ENCODE data around the gene HPN.
A peak's percentile ranks its signal among the peaks of the same experiment; 100 is the strongest.
"Not testable (repeated sequence)": the region's sequence is repeated elsewhere in the genome, so short reads cannot be mapped to it uniquely, and the experiment has no call there.

Gene HPN

DNA sequence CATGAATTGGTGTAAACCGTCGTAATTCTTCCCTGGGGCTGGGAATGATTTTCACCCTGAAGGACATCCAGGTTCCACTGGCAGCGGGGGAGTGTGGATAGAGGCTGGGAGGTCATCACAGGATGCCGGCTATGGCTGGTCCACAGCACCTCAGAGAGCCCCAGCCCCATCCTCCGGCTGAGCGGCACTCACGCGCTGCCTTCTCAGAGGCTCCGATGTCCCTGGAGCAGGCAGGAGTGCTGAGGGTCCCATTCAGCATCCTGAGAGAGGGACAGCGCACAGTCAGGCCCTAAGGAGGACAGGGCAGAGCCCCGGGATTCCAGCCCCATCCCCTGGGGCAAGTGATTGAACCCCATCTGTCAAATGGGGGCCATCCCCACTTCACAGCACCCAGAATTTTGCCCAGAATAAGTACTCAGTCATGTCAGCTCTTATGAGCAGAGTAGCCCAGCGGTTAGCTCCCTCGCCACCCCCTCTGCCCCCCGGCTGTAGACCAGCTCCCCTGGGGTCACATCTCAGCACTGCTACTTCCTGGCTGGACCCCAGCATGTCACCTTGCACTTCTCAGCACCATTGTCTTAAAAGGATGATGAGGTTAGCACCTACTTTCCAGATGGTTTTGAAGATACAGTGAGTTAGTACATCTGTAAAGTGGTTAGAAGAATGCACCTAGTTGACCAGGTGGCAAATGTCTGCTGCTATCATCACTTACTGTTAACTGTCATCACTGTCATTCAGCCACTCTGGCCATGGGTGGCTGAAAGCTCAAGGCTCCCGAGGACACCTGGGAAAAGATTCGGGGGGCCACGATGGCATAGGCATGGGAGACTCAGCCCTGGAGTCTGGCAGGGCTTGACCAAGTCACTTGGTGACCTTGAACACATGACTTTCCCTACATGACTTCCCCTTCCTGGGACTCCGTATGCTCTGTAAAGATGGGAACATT lies 29.5 kb upstream of the HPN start:
- H3K9ac ChIP-seq (ENCODE audit: low read length), result no peak overlapping the region
- no peak overlapping the region for H2AFZ ChIP-seq (ENCODE audit: low read length)
- H4K20me1 ChIP-seq (ENCODE audit: insufficient read depth, low read length), result no peaks in the 10 kb centered on the region
- H3F3A ChIP-seq (ENCODE audit: insufficient read depth, low read length), result no peaks in the 10 kb centered on the region
- DNase-seq, result no peak
- H3K79me2 ChIP-seq (ENCODE audit: low read length), result no peaks in the 10 kb centered on the region
- no peaks in the 10 kb centered on the region for H3K9me2 ChIP-seq (replicated peaks; ENCODE audit: insufficient read depth, low read length)
- no peaks in the 10 kb centered on the region for H3K27me3 ChIP-seq (replicated peaks; ENCODE audit: insufficient read depth, low read length)
- no peak overlapping the region for H3K27ac ChIP-seq (ENCODE audit: low read length)
- H3K36me3 ChIP-seq (replicated peaks; ENCODE audit: insufficient read depth, low read length), result no peaks in the 10 kb centered on the region
- TF ChIP-seq EZH2phosphoT487 (IDR thresholded peaks at IDR 0.05; ENCODE audit: low read length), result no peak
- TF ChIP-seq, protein P1, sequence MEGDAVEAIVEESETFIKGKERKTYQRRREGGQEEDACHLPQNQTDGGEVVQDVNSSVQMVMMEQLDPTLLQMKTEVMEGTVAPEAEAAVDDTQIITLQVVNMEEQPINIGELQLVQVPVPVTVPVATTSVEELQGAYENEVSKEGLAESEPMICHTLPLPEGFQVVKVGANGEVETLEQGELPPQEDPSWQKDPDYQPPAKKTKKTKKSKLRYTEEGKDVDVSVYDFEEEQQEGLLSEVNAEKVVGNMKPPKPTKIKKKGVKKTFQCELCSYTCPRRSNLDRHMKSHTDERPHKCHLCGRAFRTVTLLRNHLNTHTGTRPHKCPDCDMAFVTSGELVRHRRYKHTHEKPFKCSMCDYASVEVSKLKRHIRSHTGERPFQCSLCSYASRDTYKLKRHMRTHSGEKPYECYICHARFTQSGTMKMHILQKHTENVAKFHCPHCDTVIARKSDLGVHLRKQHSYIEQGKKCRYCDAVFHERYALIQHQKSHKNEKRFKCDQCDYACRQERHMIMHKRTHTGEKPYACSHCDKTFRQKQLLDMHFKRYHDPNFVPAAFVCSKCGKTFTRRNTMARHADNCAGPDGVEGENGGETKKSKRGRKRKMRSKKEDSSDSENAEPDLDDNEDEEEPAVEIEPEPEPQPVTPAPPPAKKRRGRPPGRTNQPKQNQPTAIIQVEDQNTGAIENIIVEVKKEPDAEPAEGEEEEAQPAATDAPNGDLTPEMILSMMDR (IDR thresholded peaks at IDR 0.05; ENCODE audit: low read length), result no peak
- TF ChIP-seq EZH2 (optimal IDR thresholded peaks at IDR 0.05; ENCODE audit: low read depth, low read length), result no peak
- no peaks in the 10 kb centered on the region for H3K4me1 ChIP-seq (ENCODE audit: low read length)
- no peak overlapping the region for H3K4me3 ChIP-seq (ENCODE audit: low read length)
- no peak overlapping the region for H3K4me2 ChIP-seq (ENCODE audit: low read depth, low read length)
- no peaks in the 10 kb centered on the region for H3K9me3 ChIP-seq (replicated peaks; ENCODE audit: insufficient read depth, low read length)

DNA sequence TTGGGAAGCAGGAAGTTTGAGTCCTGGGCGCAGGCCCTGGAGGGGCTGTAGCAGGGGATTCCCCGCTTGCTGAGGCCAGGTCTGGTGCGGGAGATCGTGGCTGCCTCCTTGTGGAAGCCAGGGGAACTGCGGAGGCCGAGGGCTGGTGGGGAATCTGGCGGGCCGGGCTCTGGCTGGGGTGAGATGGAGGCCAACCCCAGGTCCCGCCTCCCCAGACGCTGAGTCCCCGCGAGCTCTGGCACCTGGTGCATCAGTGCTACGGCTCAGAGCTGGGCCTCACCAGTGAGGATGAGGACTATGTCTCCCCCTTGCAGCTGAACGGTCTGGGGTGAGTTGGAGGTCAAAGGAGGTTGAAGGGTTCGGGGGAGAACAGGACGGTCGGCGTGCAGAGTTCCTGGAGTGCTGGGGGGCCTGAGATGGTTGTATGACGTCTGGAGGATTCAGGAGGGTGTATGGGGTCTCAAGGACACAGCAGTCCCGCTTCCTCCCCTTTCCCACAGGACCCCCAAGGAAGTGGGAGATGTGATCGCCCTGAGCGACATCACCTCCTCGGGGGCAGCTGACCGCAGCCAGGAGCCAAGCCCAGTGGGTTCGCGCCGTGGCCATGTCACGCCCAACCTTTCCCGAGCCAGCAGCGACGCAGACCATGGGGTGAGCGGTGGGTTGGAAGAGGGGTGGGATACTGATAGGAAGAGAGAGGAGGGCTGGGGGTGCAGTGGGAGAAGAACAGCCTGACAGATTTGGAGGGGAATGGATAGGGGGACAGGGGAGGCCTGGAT lies 28.3 kb upstream of the HPN start:
- H3K9me2 ChIP-seq (replicated peaks; ENCODE audit: insufficient read depth, low read length), result no peaks in the 10 kb centered on the region
- no peaks in the 10 kb centered on the region for H3K27me3 ChIP-seq (replicated peaks; ENCODE audit: insufficient read depth, low read length)
- peak; percentile 16 for DNase-seq
- no peak overlapping the region for H3K27ac ChIP-seq (ENCODE audit: low read length)
- H3K4me1 ChIP-seq (ENCODE audit: low read length), result no peaks in the 10 kb centered on the region
- H3K9me3 ChIP-seq (replicated peaks; ENCODE audit: insufficient read depth, low read length), result no peaks in the 10 kb centered on the region
- H3K4me2 ChIP-seq (ENCODE audit: low read depth, low read length), result no peak overlapping the region
- no peak overlapping the region for H3K9ac ChIP-seq (ENCODE audit: low read length)
- no peaks in the 10 kb centered on the region for H3K79me2 ChIP-seq (ENCODE audit: low read length)
- no peak overlapping the region for H3K4me3 ChIP-seq (ENCODE audit: low read length)
- no peaks in the 10 kb centered on the region for H3F3A ChIP-seq (ENCODE audit: insufficient read depth, low read length)
- no peak overlapping the region for H2AFZ ChIP-seq (ENCODE audit: low read length)
- no peak for TF ChIP-seq EZH2 (optimal IDR thresholded peaks at IDR 0.05; ENCODE audit: low read depth, low read length)
- TF ChIP-seq EZH2phosphoT487 (IDR thresholded peaks at IDR 0.05; ENCODE audit: low read length), result no peak
- TF ChIP-seq, protein P1 (IDR thresholded peaks at IDR 0.05; ENCODE audit: low read length), result peak; percentile 73
- no peaks in the 10 kb centered on the region for H4K20me1 ChIP-seq (ENCODE audit: insufficient read depth, low read length)
- no peaks in the 10 kb centered on the region for H3K36me3 ChIP-seq (replicated peaks; ENCODE audit: insufficient read depth, low read length)

DNA sequence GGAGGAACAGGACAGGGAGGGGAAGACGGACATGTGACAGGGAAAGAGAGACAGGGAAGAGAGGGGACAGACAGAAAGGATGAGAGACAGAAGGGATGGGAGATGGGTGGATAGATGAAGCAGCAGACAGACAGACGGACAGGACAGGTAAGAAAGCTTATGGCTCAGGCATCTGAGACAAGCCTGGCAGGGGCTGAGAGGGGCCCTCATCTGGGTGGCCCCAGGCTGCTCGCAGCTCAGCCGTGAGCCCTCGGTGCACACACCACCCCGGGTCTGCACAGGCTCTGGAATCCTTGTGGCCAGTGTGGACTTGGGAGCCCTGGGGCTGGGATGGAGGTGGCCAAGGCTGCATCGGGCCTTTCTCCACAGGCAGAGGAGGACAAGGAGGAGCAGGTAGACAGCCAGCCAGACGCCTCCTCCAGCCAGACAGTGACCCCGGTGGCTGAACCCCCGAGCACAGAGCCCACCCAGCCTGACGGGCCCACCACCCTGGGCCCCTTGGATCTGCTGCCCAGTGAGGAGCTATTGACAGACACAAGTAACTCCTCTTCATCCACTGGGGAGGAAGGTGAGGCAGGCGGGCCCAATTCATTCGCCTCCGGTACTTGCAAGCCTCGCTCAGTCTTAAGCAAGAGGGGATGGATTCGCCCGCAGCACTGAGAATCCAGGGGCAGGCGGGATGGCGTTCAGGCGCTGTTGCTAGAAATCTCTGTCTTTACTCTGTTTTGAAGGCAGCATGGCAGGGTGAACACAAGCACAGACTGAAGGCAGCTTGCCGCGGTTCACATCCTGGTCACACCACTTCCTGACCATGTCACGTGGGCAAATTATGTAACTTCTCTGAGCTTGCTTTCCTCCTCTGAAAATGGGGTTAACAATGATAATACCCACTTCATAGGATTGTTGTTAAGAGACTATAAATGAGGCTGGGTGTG lies 27.4 kb upstream of the HPN start:
- H3F3A ChIP-seq (ENCODE audit: insufficient read depth, low read length), result no peaks in the 10 kb centered on the region
- H3K4me1 ChIP-seq (ENCODE audit: low read length), result no peaks in the 10 kb centered on the region
- TF ChIP-seq EZH2 (optimal IDR thresholded peaks at IDR 0.05; ENCODE audit: low read depth, low read length) (no peak), EZH2phosphoT487 (IDR thresholded peaks at IDR 0.05; ENCODE audit: low read length) (no peak)
- TF ChIP-seq, protein P1 (IDR thresholded peaks at IDR 0.05; ENCODE audit: low read length), result no peak
- H4K20me1 ChIP-seq (ENCODE audit: insufficient read depth, low read length), result no peaks in the 10 kb centered on the region
- no peaks in the 10 kb centered on the region for H3K36me3 ChIP-seq (replicated peaks; ENCODE audit: insufficient read depth, low read length)
- H3K4me3 ChIP-seq (ENCODE audit: low read length), result no peak overlapping the region
- no peaks in the 10 kb centered on the region for H3K9me2 ChIP-seq (replicated peaks; ENCODE audit: insufficient read depth, low read length)
- no peak overlapping the region for H3K4me2 ChIP-seq (ENCODE audit: low read depth, low read length)
- DNase-seq, result no peak
- no peak overlapping the region for H2AFZ ChIP-seq (ENCODE audit: low read length)
- no peaks in the 10 kb centered on the region for H3K9me3 ChIP-seq (replicated peaks; ENCODE audit: insufficient read depth, low read length)
- H3K79me2 ChIP-seq (ENCODE audit: low read length), result no peaks in the 10 kb centered on the region
- H3K27ac ChIP-seq (ENCODE audit: low read length), result no peak overlapping the region
- no peaks in the 10 kb centered on the region for H3K27me3 ChIP-seq (replicated peaks; ENCODE audit: insufficient read depth, low read length)
- no peak overlapping the region for H3K9ac ChIP-seq (ENCODE audit: low read length)

DNA sequence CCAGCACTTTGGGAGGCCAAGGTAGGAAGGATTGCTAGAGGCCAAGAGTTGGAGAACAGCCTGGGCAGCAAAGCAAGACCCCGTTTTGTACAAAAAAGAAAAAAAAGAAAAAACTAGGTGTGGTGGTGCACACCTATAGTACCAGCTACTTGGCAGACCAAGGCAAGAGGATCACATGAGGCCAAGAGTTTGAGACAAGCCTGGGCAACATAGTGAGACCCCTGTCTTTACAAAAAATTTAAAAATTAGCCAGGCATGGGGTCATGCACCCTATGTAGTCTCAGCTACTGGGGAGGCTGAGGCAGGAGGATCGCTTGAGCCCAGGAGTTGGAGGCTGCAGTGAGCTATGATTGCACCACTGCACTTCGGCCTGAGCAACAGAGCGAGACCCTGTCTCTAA lies 26.7 kb upstream of the HPN start:
- H3K9me3 ChIP-seq (replicated peaks; ENCODE audit: insufficient read depth, low read length); H2AFZ ChIP-seq (ENCODE audit: low read length); H3K36me3 ChIP-seq (replicated peaks; ENCODE audit: insufficient read depth, low read length); H3K27me3 ChIP-seq (replicated peaks; ENCODE audit: insufficient read depth, low read length); H3K4me3 ChIP-seq (ENCODE audit: low read length); DNase-seq; H3K79me2 ChIP-seq (ENCODE audit: low read length); H3K4me2 ChIP-seq (ENCODE audit: low read depth, low read length); H3K27ac ChIP-seq (ENCODE audit: low read length); H3K9ac ChIP-seq (ENCODE audit: low read length); H3K4me1 ChIP-seq (ENCODE audit: low read length); H3F3A ChIP-seq (ENCODE audit: insufficient read depth, low read length); H3K9me2 ChIP-seq (replicated peaks; ENCODE audit: insufficient read depth, low read length); H4K20me1 ChIP-seq (ENCODE audit: insufficient read depth, low read length): not testable (repeated sequence)

Measured in MM.1S (cell line).